ENCODE measurements around the gene ADGRB2. TPM values are rescaled to one million over a fixed set of nuclear protein-coding genes. Genes with fewer than 3 reads are reported as not detected.

Gene ADGRB2
- polyA plus RNA-seq, 3 donors: not detected

DNA sequence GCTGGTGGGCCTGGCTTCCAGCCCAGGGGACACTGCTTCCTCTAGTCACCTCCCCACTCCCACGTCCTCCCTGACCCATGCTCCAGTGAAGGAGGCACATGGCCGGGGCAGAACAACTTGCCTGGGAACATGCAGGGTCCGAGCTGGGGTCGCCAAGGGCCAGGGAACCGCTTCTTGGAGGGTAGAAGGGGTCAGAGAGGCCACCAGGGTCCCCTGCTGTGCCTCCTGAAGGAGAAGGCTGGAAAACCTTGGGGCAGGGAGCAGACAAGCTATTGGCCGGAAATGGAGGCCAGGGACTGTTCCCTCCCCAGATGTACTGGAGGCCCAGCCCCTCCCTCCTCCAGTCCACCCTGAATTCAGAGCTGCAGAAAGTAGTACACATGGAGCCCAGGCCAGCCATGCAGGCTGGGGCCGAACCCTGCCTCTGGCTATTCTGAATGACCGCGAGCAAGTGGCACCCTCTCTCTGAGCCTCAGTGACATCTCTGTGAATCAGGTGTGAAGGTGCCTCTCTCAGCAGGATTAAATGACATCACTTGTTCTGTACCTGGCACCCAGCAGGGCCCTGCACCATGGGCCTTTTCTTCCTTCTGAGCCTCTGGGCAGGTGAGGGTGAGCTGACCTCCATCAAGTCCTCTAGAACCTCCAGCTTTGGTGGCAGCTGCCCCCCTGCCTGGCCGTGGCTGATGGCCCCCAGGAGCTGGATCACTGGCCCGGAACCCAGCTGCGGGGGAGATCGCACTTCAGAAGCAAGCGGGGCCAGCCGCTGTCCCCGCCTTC lies 35.9 kb upstream of the ADGRB2 start:
- Histone ChIP-seq H3K9ac (ENCODE audit: insufficient read depth, low read length, poor library complexity, severe bottlenecking) (no peak overlapping the region), H3K27ac (ENCODE audit: low read depth in 1 of 2, low read length in 2 of 2) (no peak overlapping the region), H3K4me1 (ENCODE audit: control insufficient read depth in 1 of 2, insufficient read depth in 2 of 2, low read length in 2 of 2) (peaks cover 6 to 8% of the 10 kb centered on the region in 2 donors), H3K9me3 (replicated peaks in 1 of 2; ENCODE audit: control insufficient read depth in 1 of 2, insufficient read depth in 1 of 2, low read length in 2 of 2) (no peaks in the 10 kb centered on the region), H3K27me3 (ENCODE audit: control insufficient read depth in 2 of 2, insufficient read depth in 2 of 2, low read length in 2 of 2) (no peaks in the 10 kb centered on the region), H4K20me1 (ENCODE audit: insufficient read depth, low read length) (no peaks in the 10 kb centered on the region), H3K79me2 (ENCODE audit: insufficient read depth, low read length) (no peaks in the 10 kb centered on the region), H2AFZ (ENCODE audit: insufficient read depth, low read depth, low read length, poor library complexity, severe bottlenecking) (no peak overlapping the region), H3K4me3 (replicated peaks in 1 of 3; ENCODE audit: low read depth in 2 of 3, low read length in 3 of 3) (no peak overlapping the region), H3K4me2 (replicated peaks; ENCODE audit: extremely low read depth, low read length, poor library complexity, severe bottlenecking) (no peak overlapping the region), H3K36me3 (replicated peaks in 1 of 2; ENCODE audit: control insufficient read depth in 1 of 2, insufficient read depth in 2 of 2, low read length in 2 of 2) (no peaks in the 10 kb centered on the region)
- peaks cover 18 to 39% (median 21%) of the 10 kb centered on the region in 3 donors for H3K27me3 Mint-ChIP-seq (ENCODE audit: low read depth in 3 of 3)
- no peak overlapping the region for H3K27ac Mint-ChIP-seq
- H3K36me3 Mint-ChIP-seq: no peaks in the 10 kb centered on the region
- no peak for DNase-seq
- no peak overlapping the region for H3K4me3 Mint-ChIP-seq
- no peak for TF ChIP-seq CTCF (IDR thresholded peaks at IDR 0.05)
- H3K4me1 Mint-ChIP-seq: peaks cover 13% of the 10 kb centered on the region
- intact Hi-C loops (cut with micrococcal nuclease): loop anchor here in 1 of 2 donors (10.0 kb wide), 1 partner anchor 235 kb away; no protein-coding TSS in a partner anchor
- peaks cover 0 to 2% (median 0%) of the 10 kb centered on the region in 7 donors for H3K9me3 Mint-ChIP-seq
- WGBS (ENCODE audit: insufficient coverage): 98% methylated on average over 15 of the region's 16 CpGs

DNA sequence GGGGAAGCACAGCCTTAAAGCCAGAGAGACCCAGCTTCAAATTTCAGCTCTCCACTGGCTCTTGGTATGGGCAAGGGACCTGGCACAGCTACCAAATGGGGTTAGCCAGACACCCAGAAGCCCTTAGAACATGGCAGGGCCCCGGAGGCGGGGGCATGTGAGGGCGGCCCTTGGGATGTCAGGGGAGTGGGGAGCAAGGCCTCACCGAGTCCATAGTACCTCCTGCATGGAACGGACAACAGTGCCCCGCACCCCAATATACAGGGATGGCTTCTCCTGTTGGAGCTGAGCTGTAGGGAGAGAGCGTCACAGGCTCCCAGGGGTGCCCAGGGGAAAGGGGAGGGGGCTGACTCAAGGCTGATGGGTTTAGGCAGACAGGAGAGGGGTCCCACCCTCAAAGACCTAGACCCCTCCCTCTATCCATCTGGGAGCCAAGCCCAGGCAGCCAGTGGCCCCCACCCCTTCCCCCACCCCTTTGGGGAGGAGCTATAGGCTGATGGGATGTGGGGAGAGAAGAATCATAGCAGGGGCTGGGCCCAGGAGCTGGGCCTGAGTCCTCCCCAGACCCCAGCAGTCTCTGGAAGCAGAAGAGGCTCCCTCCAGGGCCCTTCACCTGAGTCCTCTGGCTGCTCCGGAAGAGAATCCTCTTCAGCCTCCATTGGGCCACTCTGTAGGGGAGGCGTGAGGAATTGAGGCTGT lies 35.2 kb upstream of the ADGRB2 start:
- H3K4me2 ChIP-seq (replicated peaks; ENCODE audit: extremely low read depth, low read length, poor library complexity, severe bottlenecking): no peak overlapping the region
- intact Hi-C loops (cut with micrococcal nuclease): loop anchor here in 1 of 2 donors (10.0 kb wide), 1 partner anchor 235 kb away; no protein-coding TSS in a partner anchor

More for the DNA sequence above, 35.2 kb upstream of the ADGRB2 start:
- no peaks in the 10 kb centered on the region for H3K27me3 ChIP-seq (ENCODE audit: control insufficient read depth in 2 of 2, insufficient read depth in 2 of 2, low read length in 2 of 2)
- 93% methylated on average over 4 of the region's 9 CpGs for WGBS (ENCODE audit: insufficient coverage)
- no peak for TF ChIP-seq CTCF (IDR thresholded peaks at IDR 0.05)
- no peak overlapping the region for H2AFZ ChIP-seq (ENCODE audit: insufficient read depth, low read depth, low read length, poor library complexity, severe bottlenecking)
- Mint-ChIP-seq H3K27ac (no peak overlapping the region), H3K9me3 (peaks cover 0 to 2% (median 0%) of the 10 kb centered on the region in 7 donors), H3K36me3 (no peaks in the 10 kb centered on the region), H3K4me1 (peaks cover 13% of the 10 kb centered on the region), H3K27me3 (ENCODE audit: low read depth in 3 of 3) (peaks cover 18 to 41% (median 21%) of the 10 kb centered on the region in 3 donors), H3K4me3 (no peak overlapping the region)
- no peaks in the 10 kb centered on the region for H3K79me2 ChIP-seq (ENCODE audit: insufficient read depth, low read length)
- H3K4me1 ChIP-seq (ENCODE audit: control insufficient read depth in 1 of 2, insufficient read depth in 2 of 2, low read length in 2 of 2): peaks cover 6 to 8% of the 10 kb centered on the region in 2 donors
- H3K4me3 ChIP-seq (replicated peaks in 1 of 3; ENCODE audit: low read depth in 2 of 3, low read length in 3 of 3): no peak overlapping the region
- no peaks in the 10 kb centered on the region for H3K9me3 ChIP-seq (replicated peaks in 1 of 2; ENCODE audit: control insufficient read depth in 1 of 2, insufficient read depth in 1 of 2, low read length in 2 of 2)
- H3K27ac ChIP-seq (ENCODE audit: low read depth in 1 of 2, low read length in 2 of 2): no peak overlapping the region
- H4K20me1 ChIP-seq (ENCODE audit: insufficient read depth, low read length): no peaks in the 10 kb centered on the region
- H3K9ac ChIP-seq (ENCODE audit: insufficient read depth, low read length, poor library complexity, severe bottlenecking): no peak overlapping the region
- no peak for DNase-seq
- no peaks in the 10 kb centered on the region for H3K36me3 ChIP-seq (replicated peaks in 1 of 2; ENCODE audit: control insufficient read depth in 1 of 2, insufficient read depth in 2 of 2, low read length in 2 of 2)

Data from CD14-positive monocyte (primary cell).